Sigmoid colon (tissue), 7 donors: ENCODE measurements around the gene IL27RA. TPM values are rescaled to one million over a fixed set of nuclear protein-coding genes. Genes with fewer than 3 reads are reported as not detected.

Experiments
- DNase-seq: peaks from one replicate; pipeline ENCODE4 v3.0.0-alpha.2; 2019
- H3K27ac ChIP-seq, 4 donors: fragments of 200-600 bp; sonication (generic); one replicate each; pipeline ENCODE4 v1.5.1; 2016 to 2019; ENCODE audit warnings: mild to moderate bottlenecking in 1 of 4
- H3K27me3 ChIP-seq, 3 donors: fragments of 200-600 bp; sonication (generic); one replicate each; pipeline ENCODE4 v1.5.1; 2019; ENCODE audit warnings: mild to moderate bottlenecking in 1 of 3
- H3K36me3 ChIP-seq, 4 donors: fragments of 200-600 bp; sonication (generic); one replicate each; pipeline ENCODE4 v1.5.1; 2016 to 2019
- H3K4me1 ChIP-seq, 4 donors: fragments of 200-600 bp; sonication (generic); one replicate each; pipeline ENCODE4 v1.5.1; 2017 to 2019
- H3K4me3 ChIP-seq, 4 donors: fragments of 200-600 bp; sonication (generic); one replicate each; pipeline ENCODE4 v1.5.1; 2017 to 2019; ENCODE audit warnings: mild to moderate bottlenecking in 2 of 4, moderate library complexity in 1 of 4
- H3K9me3 ChIP-seq, 4 donors: fragments of 200-600 bp in 3 of 4; sonication (generic) in 3 of 4; one replicate each; pipeline versions ENCODE4 v1.5.1 to v1.6.1; 2013 to 2019
- EP300 ChIP-seq, 4 donors: sonication (generic); formaldehyde crosslinking; IDR thresholded peaks; one replicate each; pipeline ENCODE4 v1.6.1; 2017; ENCODE audit warnings: antibody characterized with exemption in 4 of 4
- POLR2A ChIP-seq, 2 donors: fragments of 450-650 bp; IDR thresholded peaks; one replicate each; pipeline ENCODE4 v1.6.1; 2016; ENCODE audit warnings: antibody characterized with exemption in 2 of 2, mild to moderate bottlenecking in 2 of 2, moderate library complexity in 2 of 2
- POLR2AphosphoS5 ChIP-seq, 4 donors: sonication (generic); formaldehyde crosslinking; IDR thresholded peaks; one replicate each; pipeline ENCODE4 v1.6.1; 2017; ENCODE audit warnings: antibody characterized with exemption in 4 of 4
- WGBS, 2 donors: extraction: QIAGEN DNeasy Blood & Tissue Kit; methylation state at CpG; one replicate each; pipeline ENCODE4 v1.1.7; 2013; 5-methylcytosine and 5-hydroxymethylcytosine counted together
- intact Hi-C: fragments of 100-400 bp; cut with DNase I; formaldehyde crosslinking; loops from one replicate; pipeline ENCODE4 v1.15.1; 2023
- polyA plus RNA-seq, 3 donors: library from polyadenylated mRNA; stranded (reverse); fragments of 200-250 nt; gene quantifications; one replicate each; pipeline ENCODE4 v1.2.3, GENCODE V29; 2013
- total RNA-seq, 4 donors: library from RNA; depleted of rRNA; stranded (reverse); fragments of >200 nt; gene quantifications; one replicate each; pipeline ENCODE4 v1.1.0, GENCODE V29; 2016
- TF ChIP-seq, protein P1 (sequence below), 4 experiments: fragments of 450-650 bp in 3 of 4; fragments of 200-600 bp in 1 of 4; IDR thresholded peaks; one replicate each; pipeline ENCODE4 v1.5.1; 2016 to 2019; ENCODE audit warnings: antibody characterized with exemption in 4 of 4, mild to moderate bottlenecking in 3 of 4, moderate library complexity in 2 of 4
- donor health status: healthy with polysubstance abuse.
- donor health status: Bipolar disorder and iron deficiency.
- donor health status: healthy.

The IL27RA gene
- total and polyA plus RNA-seq, 7 donors = 0.60 to 10.3 (median 1.5) TPM

DNA sequence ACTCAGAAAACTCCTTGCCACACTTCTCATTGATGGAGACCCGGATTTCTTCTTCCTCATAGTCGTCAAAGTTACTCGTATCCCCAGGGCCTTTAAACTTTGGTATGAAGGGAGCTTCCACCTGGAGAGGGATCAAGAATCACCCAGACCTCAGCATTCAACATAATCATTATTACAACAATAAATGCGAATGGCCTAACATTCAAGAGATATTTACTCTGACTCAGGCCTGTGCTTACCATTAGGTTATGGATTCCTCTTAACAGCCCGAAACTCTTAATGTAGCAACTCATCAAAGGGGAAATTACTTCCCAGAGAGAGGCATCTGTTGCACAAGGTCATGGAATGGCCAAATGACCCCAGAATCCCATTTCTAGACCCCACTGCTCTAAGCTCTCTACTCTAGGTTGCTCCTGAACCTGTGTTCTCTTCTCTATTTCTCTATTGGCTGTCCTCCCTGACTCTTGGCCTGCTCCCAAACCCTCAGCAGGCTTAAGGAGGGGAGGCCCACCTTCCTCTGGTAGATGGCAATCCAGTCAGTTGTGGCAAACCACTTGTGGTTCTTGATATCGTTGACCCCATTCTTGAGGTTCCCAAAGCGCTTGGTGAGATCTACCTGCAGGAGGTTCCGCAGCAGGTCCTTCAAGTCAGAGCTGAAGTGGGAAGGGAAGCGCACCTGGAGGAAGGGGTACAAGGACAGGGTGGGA is 61.7 kb downstream of the IL27RA start:
- WGBS, 2 donors = 95 to 97% methylated on average over 9 of the region's 9 CpGs

DNA sequence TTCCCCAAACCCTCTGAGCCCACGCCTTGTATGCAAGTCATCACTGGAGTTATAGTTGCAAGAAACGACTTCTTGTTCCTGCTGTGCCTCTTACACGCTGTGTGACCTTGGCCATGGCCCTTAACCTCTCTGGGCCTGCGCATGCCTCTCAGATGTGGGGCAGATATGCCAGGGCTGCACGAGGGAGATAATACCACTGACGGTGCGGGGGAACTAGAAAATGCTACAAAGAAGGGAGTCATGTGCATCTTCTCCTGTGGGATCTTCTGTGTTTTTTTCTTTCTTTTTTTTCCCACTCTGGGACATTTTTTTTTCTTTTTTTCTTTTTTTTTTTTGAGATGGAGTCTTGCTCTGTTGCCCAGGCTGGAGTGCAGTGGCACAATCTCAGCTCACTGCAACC is 63.3 kb downstream of the IL27RA start:
- Histone ChIP-seq H3K36me3 (peaks cover 2 to 41% (median 12%) of the 10 kb centered on the region in 4 donors), H3K27ac (no peak overlapping the region), H3K4me3 (no peak overlapping the region), H3K9me3 (peaks cover 4 to 6% (median 5%) of the 10 kb centered on the region in 4 donors), H3K4me1 (peaks cover 0 to 11% (median 8%) of the 10 kb centered on the region in 4 donors), H3K27me3 (no peaks in the 10 kb centered on the region)
- TF ChIP-seq POLR2AphosphoS5 (IDR thresholded peaks at IDR 0.05) = peak in 1 of 4 donors; percentile 4
- no peak for TF ChIP-seq POLR2A (IDR thresholded peaks at IDR 0.05)
- DNase-seq = no peak
- intact Hi-C loops = loop anchor here (1.0 kb wide), 1 partner anchor 20 kb away; no protein-coding TSS in a partner anchor
- 86 to 87% methylated on average over 7 of the region's 7 CpGs for WGBS, 2 donors

More for the DNA sequence above, 61.7 kb downstream of the IL27RA start:
- H3K4me3 ChIP-seq = no peak overlapping the region
- intact Hi-C loops = no loop called here
- H3K4me1 ChIP-seq = peaks cover 0 to 20% (median 17%) of the 10 kb centered on the region in 4 donors
- peaks cover 4 to 6% (median 5%) of the 10 kb centered on the region in 4 donors for H3K9me3 ChIP-seq
- H3K36me3 ChIP-seq = peaks cover 2 to 33% (median 18%) of the 10 kb centered on the region in 4 donors
- TF ChIP-seq POLR2A (IDR thresholded peaks at IDR 0.05) (no peak), EP300 (IDR thresholded peaks at IDR 0.05) (no peak), POLR2AphosphoS5 (IDR thresholded peaks at IDR 0.05) (no peak)
- TF ChIP-seq, protein P1, sequence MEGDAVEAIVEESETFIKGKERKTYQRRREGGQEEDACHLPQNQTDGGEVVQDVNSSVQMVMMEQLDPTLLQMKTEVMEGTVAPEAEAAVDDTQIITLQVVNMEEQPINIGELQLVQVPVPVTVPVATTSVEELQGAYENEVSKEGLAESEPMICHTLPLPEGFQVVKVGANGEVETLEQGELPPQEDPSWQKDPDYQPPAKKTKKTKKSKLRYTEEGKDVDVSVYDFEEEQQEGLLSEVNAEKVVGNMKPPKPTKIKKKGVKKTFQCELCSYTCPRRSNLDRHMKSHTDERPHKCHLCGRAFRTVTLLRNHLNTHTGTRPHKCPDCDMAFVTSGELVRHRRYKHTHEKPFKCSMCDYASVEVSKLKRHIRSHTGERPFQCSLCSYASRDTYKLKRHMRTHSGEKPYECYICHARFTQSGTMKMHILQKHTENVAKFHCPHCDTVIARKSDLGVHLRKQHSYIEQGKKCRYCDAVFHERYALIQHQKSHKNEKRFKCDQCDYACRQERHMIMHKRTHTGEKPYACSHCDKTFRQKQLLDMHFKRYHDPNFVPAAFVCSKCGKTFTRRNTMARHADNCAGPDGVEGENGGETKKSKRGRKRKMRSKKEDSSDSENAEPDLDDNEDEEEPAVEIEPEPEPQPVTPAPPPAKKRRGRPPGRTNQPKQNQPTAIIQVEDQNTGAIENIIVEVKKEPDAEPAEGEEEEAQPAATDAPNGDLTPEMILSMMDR (IDR thresholded peaks at IDR 0.05) = no peak
- H3K27ac ChIP-seq = no peak overlapping the region
- H3K27me3 ChIP-seq = no peaks in the 10 kb centered on the region
- DNase-seq = no peak

DNA sequence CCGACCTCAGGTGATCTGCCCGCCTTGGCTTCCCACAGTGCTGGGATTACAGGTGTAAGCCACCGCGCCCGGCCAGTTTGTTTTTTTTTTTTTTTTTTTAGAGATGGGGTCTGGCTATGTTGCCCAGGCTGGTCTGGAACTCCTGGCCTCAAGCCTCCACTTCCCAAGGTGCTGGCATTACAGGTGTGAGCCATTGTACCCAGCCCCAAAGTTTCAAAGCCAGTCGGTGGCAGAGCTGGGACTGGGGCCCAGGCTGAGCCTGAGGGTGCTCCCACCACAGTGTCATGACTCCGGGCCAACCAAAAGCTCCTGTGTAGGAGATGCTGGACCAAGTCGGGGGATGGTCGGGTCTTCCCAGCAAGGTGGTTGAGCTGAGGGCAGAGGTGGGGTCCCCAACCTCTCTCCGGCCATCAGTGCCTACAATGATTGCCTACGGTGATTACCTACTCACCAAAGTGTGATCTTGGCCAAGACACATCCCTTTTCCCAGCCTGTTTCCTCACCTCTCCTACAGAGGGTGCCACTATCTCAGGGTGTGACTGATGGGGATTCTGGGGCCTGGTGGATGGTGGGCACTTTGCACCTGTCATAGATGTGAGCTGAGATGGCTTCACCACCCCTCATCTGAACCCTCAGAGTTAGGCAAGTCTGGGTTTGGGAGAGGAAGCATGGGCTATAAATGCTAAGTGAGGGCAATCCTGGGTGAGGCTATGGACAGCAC is 64.9 kb downstream of the IL27RA start:
- Histone ChIP-seq H3K4me1 (peaks cover 0 to 9% (median 7%) of the 10 kb centered on the region in 4 donors), H3K27ac (no peak overlapping the region), H3K4me3 (no peak overlapping the region), H3K36me3 (peaks cover 8 to 57% (median 25%) of the 10 kb centered on the region in 4 donors), H3K27me3 (no peaks in the 10 kb centered on the region), H3K9me3 (peaks cover 4 to 6% (median 5%) of the 10 kb centered on the region in 4 donors)
- DNase-seq = no peak
- no peak for TF ChIP-seq POLR2A (IDR thresholded peaks at IDR 0.05)
- no peak for TF ChIP-seq EP300 (IDR thresholded peaks at IDR 0.05)
- TF ChIP-seq POLR2AphosphoS5 (IDR thresholded peaks at IDR 0.05) = no peak
- TF ChIP-seq, protein P1 (IDR thresholded peaks at IDR 0.05) = no peak
- intact Hi-C loops = no loop called here
- 94 to 96% methylated on average over 11 of the region's 11 CpGs for WGBS, 2 donors

DNA sequence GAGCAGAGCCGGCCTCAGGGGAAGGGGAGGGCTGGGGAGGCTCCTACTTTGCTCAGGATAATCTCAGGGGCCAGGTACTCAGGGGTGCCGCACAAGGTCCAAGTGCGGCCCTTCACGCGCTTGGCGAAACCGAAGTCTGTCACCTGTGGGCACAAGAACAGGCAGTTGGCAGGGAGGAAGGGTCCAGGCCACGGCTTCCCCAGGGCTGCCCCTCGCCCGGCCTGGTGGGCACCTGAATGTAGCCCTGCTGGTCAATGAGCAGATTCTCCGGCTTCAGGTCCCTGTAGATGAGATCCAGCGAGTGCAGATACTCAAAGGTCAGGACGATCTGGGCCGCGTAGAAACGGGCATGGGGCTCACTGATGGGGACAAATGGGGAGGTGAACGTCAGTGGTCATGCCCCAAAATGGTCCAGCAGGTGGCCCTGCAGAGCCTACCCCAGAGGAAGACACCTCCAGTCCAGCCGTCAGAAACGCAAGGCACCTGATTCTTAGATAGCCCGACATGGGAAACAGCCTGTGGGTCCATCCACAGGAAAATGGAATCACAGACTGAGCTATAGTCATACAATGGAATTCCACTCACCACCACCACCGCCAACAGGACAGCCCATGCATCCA is 66.1 kb downstream of the IL27RA start:
- Histone ChIP-seq H3K4me3 (no peak overlapping the region), H3K36me3 (peaks cover 17 to 69% (median 34%) of the 10 kb centered on the region in 4 donors), H3K27me3 (no peaks in the 10 kb centered on the region), H3K9me3 (peaks cover 4 to 6% (median 5%) of the 10 kb centered on the region in 4 donors), H3K4me1 (no peaks in the 10 kb centered on the region), H3K27ac (peak overlapping the region in 1 of 4 donors; percentile 7)
- WGBS, 2 donors = 88 to 89% methylated on average over 21 of the region's 21 CpGs
- no peak for DNase-seq
- intact Hi-C loops = no loop called here
- TF ChIP-seq, protein P1 (IDR thresholded peaks at IDR 0.05) = no peak
- TF ChIP-seq POLR2AphosphoS5 (IDR thresholded peaks at IDR 0.05) (no peak), POLR2A (IDR thresholded peaks at IDR 0.05) (no peak), EP300 (IDR thresholded peaks at IDR 0.05) (no peak)
